ENCODE data around the gene DOC2B.

GRCh38 chr17:151886-152859 is 29.3 kb downstream of the DOC2B start:
- TF ChIP-seq, protein P1, sequence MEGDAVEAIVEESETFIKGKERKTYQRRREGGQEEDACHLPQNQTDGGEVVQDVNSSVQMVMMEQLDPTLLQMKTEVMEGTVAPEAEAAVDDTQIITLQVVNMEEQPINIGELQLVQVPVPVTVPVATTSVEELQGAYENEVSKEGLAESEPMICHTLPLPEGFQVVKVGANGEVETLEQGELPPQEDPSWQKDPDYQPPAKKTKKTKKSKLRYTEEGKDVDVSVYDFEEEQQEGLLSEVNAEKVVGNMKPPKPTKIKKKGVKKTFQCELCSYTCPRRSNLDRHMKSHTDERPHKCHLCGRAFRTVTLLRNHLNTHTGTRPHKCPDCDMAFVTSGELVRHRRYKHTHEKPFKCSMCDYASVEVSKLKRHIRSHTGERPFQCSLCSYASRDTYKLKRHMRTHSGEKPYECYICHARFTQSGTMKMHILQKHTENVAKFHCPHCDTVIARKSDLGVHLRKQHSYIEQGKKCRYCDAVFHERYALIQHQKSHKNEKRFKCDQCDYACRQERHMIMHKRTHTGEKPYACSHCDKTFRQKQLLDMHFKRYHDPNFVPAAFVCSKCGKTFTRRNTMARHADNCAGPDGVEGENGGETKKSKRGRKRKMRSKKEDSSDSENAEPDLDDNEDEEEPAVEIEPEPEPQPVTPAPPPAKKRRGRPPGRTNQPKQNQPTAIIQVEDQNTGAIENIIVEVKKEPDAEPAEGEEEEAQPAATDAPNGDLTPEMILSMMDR (IDR thresholded peaks at IDR 0.05; ENCODE audit: poor library complexity, severe bottlenecking), result no peak
- TF ChIP-seq EZH2 (IDR thresholded peaks at IDR 0.05; ENCODE audit: borderline replicate concordance, insufficient read depth, low read length, poor library complexity, severe bottlenecking), result no peak
- no peak for TF ChIP-seq REST (IDR thresholded peaks at IDR 0.05; ENCODE audit: borderline replicate concordance)
- TF ChIP-seq EP300 (conservative IDR thresholded peaks at IDR 0.05; ENCODE audit: poor library complexity, severe bottlenecking), result no peak
- TF ChIP-seq RAD21 (conservative IDR thresholded peaks at IDR 0.05), result no peak
- TF ChIP-seq TAF1 (IDR thresholded peaks at IDR 0.05; ENCODE audit: low read depth), result no peak
- no peak for TF ChIP-seq MXI1 (conservative IDR thresholded peaks at IDR 0.05; ENCODE audit: poor library complexity, severe bottlenecking)
- no peak for TF ChIP-seq POLR2AphosphoS5 (IDR thresholded peaks at IDR 0.05)

Data from neural cell (in vitro differentiated cells).